Glutamatergic neuron (in vitro differentiated cells): Measurements from ENCODE around the gene ZNF473. TPM values are rescaled to one million over a fixed set of nuclear protein-coding genes. Genes with fewer than 3 reads are reported as not detected.
"Not testable (repeated sequence)": the region's sequence is repeated elsewhere in the genome, so short reads cannot be mapped to it uniquely, and the experiment has no call there.

Experiments used
- DNase-seq: peaks from one replicate; pipeline ENCODE4 v3.0.0; 2022
- H3K27ac Mint-ChIP-seq: one replicate; pipeline ENCODE4 v1.8.0; 2020; ENCODE audit warnings: mild to moderate bottlenecking, mixed read lengths, inconsistent platforms; ENCODE audit not compliant: unreplicated experiment
- H3K27me3 Mint-ChIP-seq: one replicate; pipeline ENCODE4 v1.8.0; 2020; ENCODE audit warnings: mild to moderate bottlenecking, moderate library complexity, mixed read lengths, inconsistent platforms; ENCODE audit not compliant: unreplicated experiment
- H3K36me3 Mint-ChIP-seq: one replicate; pipeline ENCODE4 v1.8.0; 2020; ENCODE audit warnings: mild to moderate bottlenecking, mixed read lengths, inconsistent platforms; ENCODE audit not compliant: unreplicated experiment
- H3K4me1 Mint-ChIP-seq: one replicate; pipeline ENCODE4 v1.8.0; 2020; ENCODE audit warnings: mild to moderate bottlenecking, low read depth, mixed read lengths, inconsistent platforms; ENCODE audit not compliant: unreplicated experiment
- H3K4me3 Mint-ChIP-seq: one replicate; pipeline ENCODE4 v1.8.0; 2020; ENCODE audit warnings: mild to moderate bottlenecking, mixed read lengths, inconsistent platforms; ENCODE audit not compliant: unreplicated experiment
- H3K9me3 Mint-ChIP-seq: one replicate; pipeline ENCODE4 v1.8.0; 2020; ENCODE audit warnings: mild to moderate bottlenecking, moderate library complexity, mixed read lengths, inconsistent platforms; ENCODE audit not compliant: unreplicated experiment
- CTCF ChIP-seq: fragments of 200-600 bp; sonication (generic); IDR thresholded peaks from one replicate; pipeline ENCODE4 v1.5.0; 2021; ENCODE audit not compliant: partially characterized antibody, unreplicated experiment
- total RNA-seq: library from RNA; stranded (reverse); fragmentation: NEBNext Ultra II Directional; extraction: Animal tissue kit (Norgen Biotek cat#: 25700); gene quantifications from one replicate; pipeline ENCODE4 v1.2.1, GENCODE V29; 2021; ENCODE audit not compliant: unreplicated experiment

Gene ZNF473
- total RNA-seq, 1 donor from 2014 or later: 13.4 TPM

- Mint-ChIP-seq H3K27ac (no peak overlapping the region), H3K36me3 (no peaks in the 10 kb centered on the region), H3K27me3 (peaks cover 2% of the 10 kb centered on the region), H3K4me3 (no peak overlapping the region), H3K9me3 (peaks cover 4% of the 10 kb centered on the region), H3K4me1 (no peaks in the 10 kb centered on the region)
- DNase-seq: no peak
- TF ChIP-seq CTCF: no peak
Measured at GRCh38 chr19:50065938-50066337, 40.1 kb downstream of the ZNF473 start.

GRCh38 chr19:50067575-50067974, 41.8 kb downstream of the ZNF473 start:
- no peaks in the 10 kb centered on the region for H3K36me3 Mint-ChIP-seq
- peaks cover 2% of the 10 kb centered on the region for H3K9me3 Mint-ChIP-seq

DNA sequence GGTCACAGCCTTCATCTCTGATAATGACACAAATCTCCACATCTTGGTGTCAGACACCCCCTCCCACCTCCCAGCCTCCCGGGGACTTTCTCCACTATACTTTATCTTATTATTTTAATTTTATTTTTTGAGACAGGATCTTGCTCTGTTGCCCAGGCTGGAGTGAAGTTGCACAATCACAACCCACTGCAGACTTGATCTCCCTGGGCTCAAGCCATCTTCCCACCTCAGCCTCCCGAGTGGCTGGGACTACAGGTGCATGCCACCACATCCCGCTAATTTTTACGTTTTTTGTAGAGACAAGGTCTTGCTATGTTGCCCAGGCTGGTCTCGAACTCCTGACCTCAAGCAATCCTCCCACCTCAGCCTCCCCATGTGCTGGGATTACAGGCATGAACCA, 42.6 kb downstream of the ZNF473 start:
- not testable (repeated sequence) for H3K36me3 Mint-ChIP-seq, H3K27ac Mint-ChIP-seq, H3K4me3 Mint-ChIP-seq, H3K27me3 Mint-ChIP-seq, H3K4me1 Mint-ChIP-seq, H3K9me3 Mint-ChIP-seq, DNase-seq

More at GRCh38 chr19:50067575-50067974, 41.8 kb downstream of the ZNF473 start:
- Mint-ChIP-seq H3K27me3 (peaks cover 2% of the 10 kb centered on the region), H3K4me1 (no peaks in the 10 kb centered on the region), H3K4me3 (no peak overlapping the region), H3K27ac (no peak overlapping the region)
- TF ChIP-seq CTCF: no peak
- no peak for DNase-seq

DNA sequence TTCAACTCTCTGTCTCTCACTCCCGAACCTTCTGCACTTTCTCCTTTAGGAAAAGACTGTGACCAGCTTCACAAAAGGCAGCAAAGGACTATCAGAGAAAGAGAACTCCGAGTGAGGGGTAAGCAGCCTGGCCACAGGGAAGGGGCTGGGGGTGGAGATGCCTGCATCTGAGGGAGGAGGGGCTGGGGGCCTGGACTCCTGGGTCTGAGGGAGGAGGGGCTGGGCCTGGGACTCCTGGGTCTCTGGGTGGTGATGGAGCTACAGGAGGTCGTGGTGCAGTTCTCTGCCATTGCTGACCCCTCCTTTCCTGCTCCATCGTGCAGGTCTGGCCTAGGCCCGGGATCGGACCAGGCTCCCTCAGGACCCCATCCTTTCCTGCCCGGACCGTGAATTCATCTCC, 49.3 kb downstream of the ZNF473 start:
- not testable (repeated sequence) for H3K27me3 Mint-ChIP-seq, H3K27ac Mint-ChIP-seq, H3K4me3 Mint-ChIP-seq, H3K4me1 Mint-ChIP-seq, H3K9me3 Mint-ChIP-seq, H3K36me3 Mint-ChIP-seq, DNase-seq

DNA sequence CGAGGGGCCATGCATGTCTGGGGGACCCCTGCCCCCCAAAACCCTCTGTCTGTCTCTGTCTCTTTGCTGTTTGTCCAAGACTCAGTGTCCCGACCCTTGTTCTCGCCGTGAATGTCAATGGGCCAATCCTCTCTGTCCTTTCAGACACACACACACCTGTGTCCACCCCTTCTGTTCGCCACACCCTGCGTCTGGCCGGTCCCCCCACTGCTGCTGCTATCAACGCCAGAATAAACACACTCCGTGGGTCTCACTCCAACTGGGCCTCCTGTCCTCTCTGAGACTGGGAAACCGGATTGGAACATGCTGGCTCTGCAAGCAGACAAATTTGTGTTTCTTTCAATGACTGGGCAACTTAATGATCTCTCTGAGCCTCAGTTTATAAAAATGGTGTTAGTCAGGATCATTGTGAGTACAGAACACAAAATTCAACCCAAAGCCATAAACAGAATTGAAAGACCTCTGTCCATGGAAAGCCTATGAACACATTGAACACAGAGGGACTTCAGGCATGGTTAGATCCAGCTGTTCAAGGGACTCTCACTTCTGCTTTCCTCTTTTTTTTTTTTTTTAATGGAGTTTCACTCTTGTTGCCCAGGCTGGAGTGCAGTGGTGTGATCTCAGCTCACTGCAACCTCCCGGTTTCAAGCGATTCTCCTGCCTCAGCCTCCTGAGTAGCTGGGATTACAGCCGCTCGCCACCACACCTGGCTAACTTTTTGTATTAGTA, 50.0 kb downstream of the ZNF473 start:
- H3K4me1 Mint-ChIP-seq, H3K27ac Mint-ChIP-seq, H3K36me3 Mint-ChIP-seq, DNase-seq, H3K4me3 Mint-ChIP-seq, H3K9me3 Mint-ChIP-seq, H3K27me3 Mint-ChIP-seq: not testable (repeated sequence)

GRCh38 chr19:50076581-50077355, 51.0 kb downstream of the ZNF473 start:
- not testable (repeated sequence) for H3K27me3 Mint-ChIP-seq, H3K4me3 Mint-ChIP-seq, H3K9me3 Mint-ChIP-seq, DNase-seq, H3K36me3 Mint-ChIP-seq, H3K27ac Mint-ChIP-seq, H3K4me1 Mint-ChIP-seq

DNA sequence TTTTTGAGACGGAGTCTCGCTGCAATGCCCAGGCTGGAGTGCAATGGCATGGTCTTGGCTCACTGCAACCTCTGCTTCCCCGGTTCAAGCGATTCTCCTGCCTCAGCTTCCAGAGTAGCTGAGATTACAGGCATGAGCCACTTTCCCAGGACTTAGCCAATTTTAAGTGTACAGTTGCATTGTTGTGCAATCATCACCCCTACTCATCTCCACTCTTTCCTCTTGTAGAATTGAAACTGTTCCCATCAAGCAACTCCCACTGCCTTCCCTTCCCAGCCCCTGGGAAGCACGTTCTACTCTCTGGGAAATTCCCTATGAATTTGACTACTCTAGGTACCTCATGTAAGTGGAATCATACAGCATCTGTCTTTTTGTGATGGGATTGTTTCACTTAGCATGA, 53.2 kb downstream of the ZNF473 start:
- not testable (repeated sequence) for H3K9me3 Mint-ChIP-seq

DNA sequence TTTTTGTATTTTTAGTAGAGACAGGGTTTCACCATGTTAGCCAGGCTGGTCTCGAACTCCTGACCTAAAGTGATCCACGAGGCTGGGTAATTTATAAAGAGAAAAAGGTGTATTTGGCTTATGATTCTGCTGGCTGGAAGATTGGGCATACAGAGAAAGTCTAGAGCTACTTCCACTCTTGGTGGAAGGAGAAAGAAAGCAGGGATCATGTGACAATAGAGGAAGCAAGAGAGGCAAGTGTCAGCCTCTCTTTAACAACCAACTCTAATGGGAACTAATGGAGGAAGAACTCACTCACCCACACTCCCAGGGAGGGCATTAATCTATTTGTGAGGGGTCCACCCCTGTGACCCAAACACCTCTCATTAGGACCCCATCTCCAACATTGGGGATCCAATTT, 58.6 kb downstream of the ZNF473 start:
- not testable (repeated sequence) for H3K4me1 Mint-ChIP-seq, H3K9me3 Mint-ChIP-seq, H3K27me3 Mint-ChIP-seq, H3K36me3 Mint-ChIP-seq, H3K4me3 Mint-ChIP-seq, DNase-seq, H3K27ac Mint-ChIP-seq

More for the DNA sequence above, 53.2 kb downstream of the ZNF473 start:
- not testable (repeated sequence) for H3K27ac Mint-ChIP-seq, DNase-seq, H3K4me3 Mint-ChIP-seq, H3K27me3 Mint-ChIP-seq, H3K4me1 Mint-ChIP-seq, H3K36me3 Mint-ChIP-seq

DNA sequence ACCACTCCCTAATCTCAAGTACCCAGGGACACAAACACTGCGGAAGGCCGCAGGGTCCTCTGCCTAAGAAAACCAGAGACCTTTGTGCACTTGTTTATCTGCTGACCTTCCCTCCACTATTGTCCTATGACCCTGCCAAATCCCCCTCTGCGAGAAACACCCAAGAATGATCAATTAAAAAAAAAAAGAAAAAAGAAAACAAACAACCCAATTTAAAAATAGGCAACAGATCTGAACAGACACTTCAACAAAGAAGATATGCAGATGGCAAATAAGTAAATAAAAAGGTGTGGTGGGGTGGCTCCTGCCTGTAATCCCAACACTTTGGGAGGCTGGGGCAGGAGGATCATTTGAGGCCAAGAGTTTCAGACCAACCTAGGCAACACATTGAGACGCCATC, 61.3 kb downstream of the ZNF473 start:
- not testable (repeated sequence) for H3K4me3 Mint-ChIP-seq, H3K27ac Mint-ChIP-seq, H3K36me3 Mint-ChIP-seq, H3K27me3 Mint-ChIP-seq, DNase-seq, H3K4me1 Mint-ChIP-seq
- peaks cover 11% of the 10 kb centered on the region for H3K9me3 Mint-ChIP-seq
